Upper lobe of left lung (tissue), 6 donors: ENCODE results near the gene FAM120B. TPM values are rescaled to one million over a fixed set of nuclear protein-coding genes. Genes with fewer than 3 reads are reported as not detected.

ENCODE experiments used
- ATAC-seq, 2 donors: fragments of 200-7000 bp; cut with Tn5 transposase; one replicate each; pipeline ENCODE4 v1.9.1; 2022; ENCODE audit warnings: mild to moderate bottlenecking in 2 of 2, moderate library complexity in 2 of 2; ENCODE audit not compliant: low FRiP score in 2 of 2
- DNase-seq, 2 donors: peaks; one replicate each; pipeline ENCODE4 v3.0.0-alpha.2; 2019 to 2020
- H3K27ac ChIP-seq, 4 donors: fragments of 200-600 bp; sonication (generic); one replicate each; pipeline ENCODE4 v1.5.1; 2016 to 2019
- H3K27me3 ChIP-seq, 4 donors: fragments of 200-600 bp; sonication (generic); one replicate each; pipeline ENCODE4 v1.5.1; 2017 to 2019
- H3K36me3 ChIP-seq, 4 donors: fragments of 200-600 bp; sonication (generic); one replicate each; pipeline ENCODE4 v1.5.1; 2016 to 2019
- H3K4me1 ChIP-seq, 4 donors: fragments of 200-600 bp; sonication (generic); one replicate each; pipeline ENCODE4 v1.5.1; 2018 to 2019
- H3K4me3 ChIP-seq, 4 donors: fragments of 200-600 bp; sonication (generic); one replicate each; pipeline ENCODE4 v1.5.1; 2017 to 2019; ENCODE audit warnings: mild to moderate bottlenecking in 2 of 4, moderate library complexity in 1 of 4
- H3K9me3 ChIP-seq, 4 donors: fragments of 200-600 bp; sonication (generic); one replicate each; pipeline ENCODE4 v1.5.1; 2018 to 2019
- CTCF ChIP-seq, 6 experiments: fragments of 450-650 bp in 4 of 6; fragments of 200-600 bp in 2 of 6; sonication (generic) in 2 of 6; IDR thresholded peaks; one replicate each; pipeline ENCODE4 v1.5.1; 2016 to 2019; ENCODE audit warnings: antibody characterized with exemption in 6 of 6
- EP300 ChIP-seq, 4 donors: sonication (generic); formaldehyde crosslinking; IDR thresholded peaks; one replicate each; pipeline ENCODE4 v1.5.1; 2017; ENCODE audit warnings: antibody characterized with exemption in 4 of 4, control low read depth in 2 of 4
- POLR2A ChIP-seq, 4 donors: fragments of 450-650 bp; IDR thresholded peaks; one replicate each; pipeline ENCODE4 v1.5.1; 2016 to 2017; ENCODE audit warnings: antibody characterized with exemption in 4 of 4, mild to moderate bottlenecking in 2 of 4
- POLR2AphosphoS5 ChIP-seq, 2 donors: sonication (generic); formaldehyde crosslinking; IDR thresholded peaks; one replicate each; pipeline ENCODE4 v1.5.1; 2017; ENCODE audit warnings: antibody characterized with exemption in 2 of 2
- WGBS, 2 donors: methylation state at CpG; one replicate each; pipeline ENCODE4 v1.1.5; 2017 to 2018; 5-methylcytosine and 5-hydroxymethylcytosine counted together
- total RNA-seq, 6 donors: library from RNA; depleted of rRNA in 4 of 6; stranded (reverse); fragments of >200 nt in 4 of 6; gene quantifications; one replicate each; pipeline versions ENCODE4 v1.1.0 to v1.2.1, GENCODE V29; 2016 to 2021
- donor health status: DM: no; HTN: no; CAD: no; lungs with moderate emphysema.
- donor health status: DM: no; HTN: yes; CAD: no; lungs with severe emphysema.

The FAM120B gene
- total RNA-seq, 6 donors from 2014 or later: 20.1 to 51.3 (median 28.3) TPM

GRCh38 chr6:170449835-170450753 is 143.5 kb downstream of the FAM120B start:
- no peak overlapping the region for H3K4me3 ChIP-seq
- 90 to 91% methylated on average over 32 of the region's 32 CpGs for WGBS, 2 donors
- TF ChIP-seq POLR2AphosphoS5 (IDR thresholded peaks at IDR 0.05): no peak
- TF ChIP-seq EP300 (IDR thresholded peaks at IDR 0.05): no peak
- TF ChIP-seq CTCF (IDR thresholded peaks at IDR 0.05): no peak
- no peak for TF ChIP-seq POLR2A (IDR thresholded peaks at IDR 0.05)
- no peaks in the 10 kb centered on the region for H3K27me3 ChIP-seq
- no peaks in the 10 kb centered on the region for H3K9me3 ChIP-seq
- no peaks in the 10 kb centered on the region for H3K36me3 ChIP-seq
- no peak overlapping the region for H3K27ac ChIP-seq
- H3K4me1 ChIP-seq: no peaks in the 10 kb centered on the region
- DNase-seq (peak in 1 of 2 donors; percentile 87), ATAC-seq (peak in 1 of 2 donors; percentile 65)

- DNase-seq: peak in 1 of 2 donors; percentile 56
- WGBS, 2 donors: 75 to 85% methylated on average over 5 to 18 of the region's 20 CpGs
- H3K4me1 ChIP-seq: no peaks in the 10 kb centered on the region
Measured at GRCh38 chr6:170450916-170451761, 144.6 kb downstream of the FAM120B start.

GRCh38 chr6:170451762-170452651 is 145.4 kb downstream of the FAM120B start:
- no peak for TF ChIP-seq POLR2AphosphoS5 (IDR thresholded peaks at IDR 0.05)
- TF ChIP-seq CTCF (IDR thresholded peaks at IDR 0.05): no peak
- no peak for TF ChIP-seq POLR2A (IDR thresholded peaks at IDR 0.05)
- TF ChIP-seq EP300 (IDR thresholded peaks at IDR 0.05): no peak
- Histone ChIP-seq H3K9me3 (no peaks in the 10 kb centered on the region), H3K4me3 (no peak overlapping the region), H3K27me3 (no peaks in the 10 kb centered on the region), H3K27ac (no peak overlapping the region), H3K4me1 (no peaks in the 10 kb centered on the region), H3K36me3 (no peaks in the 10 kb centered on the region)
- ATAC-seq (no peak), DNase-seq (peak in 1 of 2 donors; percentile 66)
- WGBS, 2 donors: 88 to 89% methylated on average over 14 to 20 of the region's 20 CpGs

More at GRCh38 chr6:170450916-170451761, 144.6 kb downstream of the FAM120B start:
- ATAC-seq: no peak
- H3K9me3 ChIP-seq: no peaks in the 10 kb centered on the region
- no peak for TF ChIP-seq CTCF (IDR thresholded peaks at IDR 0.05)
- no peak for TF ChIP-seq POLR2AphosphoS5 (IDR thresholded peaks at IDR 0.05)
- no peak for TF ChIP-seq EP300 (IDR thresholded peaks at IDR 0.05)
- TF ChIP-seq POLR2A (IDR thresholded peaks at IDR 0.05): no peak
- no peak overlapping the region for H3K4me3 ChIP-seq
- no peaks in the 10 kb centered on the region for H3K27me3 ChIP-seq
- H3K27ac ChIP-seq: no peak overlapping the region
- no peaks in the 10 kb centered on the region for H3K36me3 ChIP-seq

GRCh38 chr6:170452767-170453545 is 146.4 kb downstream of the FAM120B start:
- DNase-seq (no peak), ATAC-seq (no peak)
- no peak for TF ChIP-seq POLR2AphosphoS5 (IDR thresholded peaks at IDR 0.05)
- no peak for TF ChIP-seq EP300 (IDR thresholded peaks at IDR 0.05)
- no peak for TF ChIP-seq CTCF (IDR thresholded peaks at IDR 0.05)
- TF ChIP-seq POLR2A (IDR thresholded peaks at IDR 0.05): no peak
- no peaks in the 10 kb centered on the region for H3K4me1 ChIP-seq
- no peak overlapping the region for H3K27ac ChIP-seq
- no peak overlapping the region for H3K4me3 ChIP-seq
- WGBS, 2 donors: 74 to 76% methylated on average over 8 of the region's 8 CpGs
- no peaks in the 10 kb centered on the region for H3K36me3 ChIP-seq
- H3K27me3 ChIP-seq: no peaks in the 10 kb centered on the region
- no peaks in the 10 kb centered on the region for H3K9me3 ChIP-seq
